Glutamatergic neuron (in vitro differentiated cells): ENCODE results near the gene PINLYP. TPM values are rescaled to one million over a fixed set of nuclear protein-coding genes. Genes with fewer than 3 reads are reported as not detected.
"Not testable (repeated sequence)": the region's sequence is repeated elsewhere in the genome, so short reads cannot be mapped to it uniquely, and the experiment has no call there.

Experiments used
- DNase-seq: peaks from one replicate; pipeline ENCODE4 v3.0.0; 2022
- H3K27ac Mint-ChIP-seq: one replicate; pipeline ENCODE4 v1.8.0; 2020; ENCODE audit warnings: mild to moderate bottlenecking, mixed read lengths, inconsistent platforms; ENCODE audit not compliant: unreplicated experiment
- H3K27me3 Mint-ChIP-seq: one replicate; pipeline ENCODE4 v1.8.0; 2020; ENCODE audit warnings: mild to moderate bottlenecking, moderate library complexity, mixed read lengths, inconsistent platforms; ENCODE audit not compliant: unreplicated experiment
- H3K36me3 Mint-ChIP-seq: one replicate; pipeline ENCODE4 v1.8.0; 2020; ENCODE audit warnings: mild to moderate bottlenecking, mixed read lengths, inconsistent platforms; ENCODE audit not compliant: unreplicated experiment
- H3K4me1 Mint-ChIP-seq: one replicate; pipeline ENCODE4 v1.8.0; 2020; ENCODE audit warnings: mild to moderate bottlenecking, low read depth, mixed read lengths, inconsistent platforms; ENCODE audit not compliant: unreplicated experiment
- H3K4me3 Mint-ChIP-seq: one replicate; pipeline ENCODE4 v1.8.0; 2020; ENCODE audit warnings: mild to moderate bottlenecking, mixed read lengths, inconsistent platforms; ENCODE audit not compliant: unreplicated experiment
- H3K9me3 Mint-ChIP-seq: one replicate; pipeline ENCODE4 v1.8.0; 2020; ENCODE audit warnings: mild to moderate bottlenecking, moderate library complexity, mixed read lengths, inconsistent platforms; ENCODE audit not compliant: unreplicated experiment
- total RNA-seq: library from RNA; stranded (reverse); fragmentation: NEBNext Ultra II Directional; extraction: Animal tissue kit (Norgen Biotek cat#: 25700); gene quantifications from one replicate; pipeline ENCODE4 v1.2.1, GENCODE V29; 2021; ENCODE audit not compliant: unreplicated experiment
- TF ChIP-seq, protein P1 (sequence below): fragments of 200-600 bp; sonication (generic); IDR thresholded peaks from one replicate; pipeline ENCODE4 v1.5.0; 2021; ENCODE audit not compliant: partially characterized antibody, unreplicated experiment

PINLYP gene
- total RNA-seq, 1 donor from 2014 or later, result 0.96 TPM

DNA sequence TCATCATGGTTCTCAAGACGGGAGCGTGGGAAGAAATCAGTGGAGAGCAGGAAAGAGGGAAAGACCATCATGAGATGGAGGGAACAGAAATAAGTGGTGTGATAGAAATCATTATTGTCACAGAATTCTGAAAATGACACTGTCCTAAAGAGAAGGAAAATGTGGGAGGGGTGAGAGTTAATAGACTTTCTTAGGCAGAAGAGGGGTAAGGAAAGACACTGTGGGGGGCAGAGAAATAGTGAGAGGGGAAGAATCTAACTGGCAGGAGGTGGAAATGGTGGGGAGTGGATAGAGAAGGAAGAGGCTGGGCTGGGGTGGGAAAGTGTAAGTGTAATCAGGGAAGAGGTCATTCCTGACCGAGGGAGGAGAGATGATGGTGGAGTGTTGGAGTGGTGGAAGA lies 3.2 kb downstream of the PINLYP start:
- no peaks in the 10 kb centered on the region for H3K36me3 Mint-ChIP-seq
- H3K9me3 Mint-ChIP-seq, result peaks cover 12% of the 10 kb centered on the region
- no peak for DNase-seq
- TF ChIP-seq, protein P1, sequence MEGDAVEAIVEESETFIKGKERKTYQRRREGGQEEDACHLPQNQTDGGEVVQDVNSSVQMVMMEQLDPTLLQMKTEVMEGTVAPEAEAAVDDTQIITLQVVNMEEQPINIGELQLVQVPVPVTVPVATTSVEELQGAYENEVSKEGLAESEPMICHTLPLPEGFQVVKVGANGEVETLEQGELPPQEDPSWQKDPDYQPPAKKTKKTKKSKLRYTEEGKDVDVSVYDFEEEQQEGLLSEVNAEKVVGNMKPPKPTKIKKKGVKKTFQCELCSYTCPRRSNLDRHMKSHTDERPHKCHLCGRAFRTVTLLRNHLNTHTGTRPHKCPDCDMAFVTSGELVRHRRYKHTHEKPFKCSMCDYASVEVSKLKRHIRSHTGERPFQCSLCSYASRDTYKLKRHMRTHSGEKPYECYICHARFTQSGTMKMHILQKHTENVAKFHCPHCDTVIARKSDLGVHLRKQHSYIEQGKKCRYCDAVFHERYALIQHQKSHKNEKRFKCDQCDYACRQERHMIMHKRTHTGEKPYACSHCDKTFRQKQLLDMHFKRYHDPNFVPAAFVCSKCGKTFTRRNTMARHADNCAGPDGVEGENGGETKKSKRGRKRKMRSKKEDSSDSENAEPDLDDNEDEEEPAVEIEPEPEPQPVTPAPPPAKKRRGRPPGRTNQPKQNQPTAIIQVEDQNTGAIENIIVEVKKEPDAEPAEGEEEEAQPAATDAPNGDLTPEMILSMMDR, result no peak
- no peak overlapping the region for H3K27ac Mint-ChIP-seq
- H3K27me3 Mint-ChIP-seq, result peaks cover 5% of the 10 kb centered on the region
- H3K4me1 Mint-ChIP-seq, result peaks cover 1% of the 10 kb centered on the region
- H3K4me3 Mint-ChIP-seq, result peak overlapping the region; percentile 53

DNA sequence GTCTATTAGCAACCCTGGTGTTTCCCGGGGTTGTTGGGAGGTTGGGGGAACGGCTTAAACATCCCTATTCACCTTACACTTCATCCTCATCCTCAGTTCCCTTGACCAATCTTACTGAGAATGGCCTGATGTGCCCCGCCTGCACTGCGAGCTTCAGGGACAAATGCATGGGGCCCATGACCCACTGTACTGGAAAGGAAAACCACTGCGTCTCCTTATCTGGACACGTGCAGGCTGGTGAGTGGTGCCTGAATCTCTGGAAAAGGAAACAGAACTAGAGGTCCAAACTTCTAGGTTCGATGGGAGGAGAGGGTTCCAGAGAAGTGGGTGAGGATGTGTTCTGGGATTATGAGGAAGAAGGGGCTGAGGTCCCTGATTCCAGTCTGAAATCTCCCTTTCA lies 5.9 kb downstream of the PINLYP start:
- H3K36me3 Mint-ChIP-seq, result peaks cover 4% of the 10 kb centered on the region
- no peaks in the 10 kb centered on the region for H3K4me1 Mint-ChIP-seq
- H3K27me3 Mint-ChIP-seq, result peaks cover 4% of the 10 kb centered on the region
- no peak for DNase-seq
- no peak overlapping the region for H3K27ac Mint-ChIP-seq
- H3K9me3 Mint-ChIP-seq, result peaks cover 7% of the 10 kb centered on the region
- no peak overlapping the region for H3K4me3 Mint-ChIP-seq
- TF ChIP-seq, protein P1, result no peak

DNA sequence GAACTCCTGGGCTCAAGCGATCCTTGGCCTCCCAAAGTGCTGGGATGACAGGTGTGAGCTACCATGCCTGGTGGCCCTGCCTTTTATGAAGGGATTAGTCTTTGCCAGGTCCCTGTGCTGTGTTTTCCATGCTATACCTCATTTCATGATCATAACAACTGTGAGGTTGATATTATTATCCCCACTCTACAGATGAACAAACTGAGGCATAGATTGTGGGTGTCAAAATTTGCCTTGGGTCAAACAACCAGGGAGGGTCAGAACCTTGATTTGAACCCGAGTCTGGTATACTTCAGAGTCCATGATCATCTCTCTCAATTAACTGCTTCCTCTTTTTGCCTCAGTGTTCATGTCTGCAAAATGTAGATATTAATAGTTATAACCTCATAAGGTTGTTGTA lies 6.9 kb downstream of the PINLYP start:
- Mint-ChIP-seq H3K4me1 (no peaks in the 10 kb centered on the region), H3K4me3 (no peak overlapping the region), H3K36me3 (peaks cover 5% of the 10 kb centered on the region), H3K9me3 (peaks cover 7% of the 10 kb centered on the region), H3K27me3 (peaks cover 4% of the 10 kb centered on the region), H3K27ac (no peak overlapping the region)
- TF ChIP-seq, protein P1, result no peak
- no peak for DNase-seq

DNA sequence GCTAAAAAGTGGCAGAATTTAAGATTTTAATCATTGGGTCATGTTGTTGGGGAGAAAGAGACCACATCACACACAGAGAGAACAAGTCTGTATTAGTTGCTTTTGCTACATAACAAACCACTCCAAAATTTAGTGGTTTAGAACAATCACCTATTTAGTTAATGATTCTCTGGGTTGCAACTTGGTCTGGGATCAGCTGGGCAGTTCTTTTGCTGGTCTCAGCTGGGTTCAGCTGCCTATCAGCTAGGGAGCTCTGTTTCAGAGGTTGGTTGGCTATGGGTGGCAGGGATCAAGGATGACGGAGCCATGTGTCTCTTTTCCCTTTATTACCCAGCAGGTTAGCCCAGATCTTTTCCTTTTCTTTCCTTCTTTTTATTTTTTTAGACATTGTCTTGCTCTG lies 8.9 kb downstream of the PINLYP start:
- Mint-ChIP-seq H3K9me3 (peaks cover 4% of the 10 kb centered on the region), H3K4me1 (no peaks in the 10 kb centered on the region), H3K27ac (no peak overlapping the region), H3K27me3 (peaks cover 5% of the 10 kb centered on the region), H3K4me3 (no peak overlapping the region), H3K36me3 (peaks cover 5% of the 10 kb centered on the region)
- TF ChIP-seq, protein P1, result no peak
- no peak for DNase-seq

DNA sequence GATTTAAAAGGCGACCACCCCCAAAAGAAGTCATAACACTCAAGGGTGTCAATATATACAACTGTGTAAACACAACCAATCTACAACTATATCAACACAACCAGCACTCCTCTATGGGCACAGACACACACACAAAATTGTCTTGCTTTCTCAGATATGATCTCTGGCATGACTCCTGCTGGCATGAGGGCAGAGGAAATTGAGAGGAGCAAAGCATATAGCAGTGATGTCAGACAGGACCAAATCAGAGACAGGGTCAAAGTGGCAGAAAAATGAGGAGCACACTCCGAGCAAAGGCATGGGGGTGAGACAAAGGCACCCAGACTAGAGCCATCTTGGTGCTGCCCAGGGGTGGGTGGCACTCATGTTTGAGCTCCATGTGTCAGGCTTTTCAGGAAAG lies 10.7 kb downstream of the PINLYP start:
- Mint-ChIP-seq H3K27me3 (peaks cover 4% of the 10 kb centered on the region), H3K27ac (no peak overlapping the region), H3K4me1 (peaks cover 4% of the 10 kb centered on the region), H3K9me3 (peaks cover 4% of the 10 kb centered on the region), H3K4me3 (no peak overlapping the region), H3K36me3 (peaks cover 5% of the 10 kb centered on the region)
- DNase-seq, result no peak
- TF ChIP-seq, protein P1, result no peak

DNA sequence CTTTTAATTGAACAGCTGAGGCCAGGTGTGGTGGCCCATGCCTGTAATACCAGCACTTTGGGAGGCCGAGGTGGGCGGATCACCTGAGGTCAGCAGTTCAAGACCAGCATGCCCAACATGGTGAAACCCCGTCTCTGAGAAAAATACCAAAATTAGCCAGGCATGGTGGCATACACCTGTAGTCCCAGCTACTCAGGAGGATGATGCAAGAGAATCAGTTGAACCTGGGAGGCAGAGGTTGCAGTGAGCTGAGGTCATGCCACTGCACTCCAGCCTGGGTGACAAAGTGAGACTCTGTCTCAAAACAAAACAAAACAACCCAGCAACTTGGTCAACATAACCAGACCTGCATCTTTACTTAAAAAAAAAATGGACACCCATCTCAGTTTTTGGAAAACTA lies 11.4 kb downstream of the PINLYP start:
- not testable (repeated sequence) for H3K4me1 Mint-ChIP-seq, H3K27ac Mint-ChIP-seq, H3K27me3 Mint-ChIP-seq, H3K9me3 Mint-ChIP-seq, DNase-seq, H3K4me3 Mint-ChIP-seq, H3K36me3 Mint-ChIP-seq
